Dendritic cell treated with granulocyte-macrophage colony-stimulating factor and Interleukin-4, amounts not matched to agents 40 ng/mL and 50 ng/mL, for 4 days (primary cell): ENCODE data around the gene ABCB11.

Experiments used
- H3K27ac Mint-ChIP-seq: one replicate; pipeline ENCODE4 v1.8.0; 2022; ENCODE audit warnings: mild to moderate bottlenecking, mixed read lengths
- H3K27me3 Mint-ChIP-seq: one replicate; pipeline ENCODE4 v1.8.0; 2022; ENCODE audit warnings: mild to moderate bottlenecking, mixed read lengths
- H3K36me3 Mint-ChIP-seq: one replicate; pipeline ENCODE4 v1.8.0; 2022; ENCODE audit warnings: low read depth, mixed read lengths
- H3K4me1 Mint-ChIP-seq: one replicate; pipeline ENCODE4 v1.8.0; 2022; ENCODE audit warnings: low read depth, mixed read lengths
- H3K4me3 Mint-ChIP-seq: one replicate; pipeline ENCODE4 v1.8.0; 2022; ENCODE audit warnings: mild to moderate bottlenecking, moderate library complexity, mixed read lengths
- H3K9me3 Mint-ChIP-seq: one replicate; pipeline ENCODE4 v1.8.0; 2022; ENCODE audit warnings: mixed read lengths
- intact Hi-C: fragments of 100-400 bp; cut with micrococcal nuclease; formaldehyde crosslinking; loops from one replicate; pipeline ENCODE4 v1.15.0; 2022

ABCB11 gene

GRCh38 chr2:169031202-169031601 is at the start of gene ABCB11:
Gene ABCB11, minus strand, starts transcription at chr2:169031324. Its CDS starts 13,199 bp downstream, at chr2:169018125.
- Mint-ChIP-seq H3K4me1 (peaks cover 5% of the 10 kb centered on the region), H3K4me3 (no peak within 1 kb of the TSS), H3K36me3 (no peaks in the 10 kb centered on the region), H3K9me3 (peaks cover 8% of the 10 kb centered on the region), H3K27me3 (no peaks in the 10 kb centered on the region), H3K27ac (no peak within 1 kb of the TSS)
- intact Hi-C loops: no loop called here

GRCh38 chr2:169080250-169081069 is 49.3 kb upstream of the ABCB11 start:
- intact Hi-C loops: loop anchor here (1.0 kb wide), 1 partner anchor 8 kb away; no protein-coding TSS in a partner anchor
- no peak overlapping the region for H3K4me3 Mint-ChIP-seq
- H3K27ac Mint-ChIP-seq: peak overlapping the region; percentile 80
- H3K9me3 Mint-ChIP-seq: peaks cover 11% of the 10 kb centered on the region
- no peaks in the 10 kb centered on the region for H3K27me3 Mint-ChIP-seq
- H3K4me1 Mint-ChIP-seq: peaks cover 73% of the 10 kb centered on the region
- H3K36me3 Mint-ChIP-seq: peaks cover 23% of the 10 kb centered on the region

GRCh38 chr2:169077674-169078240 is 46.6 kb upstream of the ABCB11 start:
- Mint-ChIP-seq H3K4me3 (no peak overlapping the region), H3K9me3 (no peaks in the 10 kb centered on the region), H3K27ac (peak overlapping the region; percentile 41), H3K4me1 (peaks cover 78% of the 10 kb centered on the region), H3K27me3 (no peaks in the 10 kb centered on the region), H3K36me3 (peaks cover 5% of the 10 kb centered on the region)
- intact Hi-C loops: no loop called here

- H3K36me3 Mint-ChIP-seq: peaks cover 4% of the 10 kb centered on the region
- no peaks in the 10 kb centered on the region for H3K9me3 Mint-ChIP-seq
- H3K4me3 Mint-ChIP-seq: no peak overlapping the region
- H3K27me3 Mint-ChIP-seq: no peaks in the 10 kb centered on the region
- H3K27ac Mint-ChIP-seq: peak overlapping the region; percentile 86
- H3K4me1 Mint-ChIP-seq: peaks cover 75% of the 10 kb centered on the region
- intact Hi-C loops: no loop called here
These were observed 43.0 kb upstream of the ABCB11 start for GRCh38 chr2:169073963-169074751.

- Mint-ChIP-seq H3K9me3 (no peaks in the 10 kb centered on the region), H3K27me3 (no peaks in the 10 kb centered on the region), H3K4me1 (peaks cover 76% of the 10 kb centered on the region), H3K4me3 (peak overlapping the region; percentile 20), H3K36me3 (no peaks in the 10 kb centered on the region), H3K27ac (peak overlapping the region; percentile 86)
- intact Hi-C loops: no loop called here
These were observed 42.3 kb upstream of the ABCB11 start for GRCh38 chr2:169073211-169073962.

GRCh38 chr2:169072163-169072925 is 41.2 kb upstream of the ABCB11 start:
- H3K4me1 Mint-ChIP-seq: peaks cover 75% of the 10 kb centered on the region

GRCh38 chr2:169071455-169071854 is 40.3 kb upstream of the ABCB11 start:
- intact Hi-C loops: no loop called here
- Mint-ChIP-seq H3K4me1 (peaks cover 81% of the 10 kb centered on the region), H3K36me3 (no peaks in the 10 kb centered on the region), H3K27me3 (no peaks in the 10 kb centered on the region), H3K27ac (peak overlapping the region; percentile 86), H3K4me3 (peak overlapping the region; percentile 59), H3K9me3 (no peaks in the 10 kb centered on the region)

More at GRCh38 chr2:169072163-169072925, 41.2 kb upstream of the ABCB11 start:
- intact Hi-C loops: loop anchor here (1.0 kb wide), 2 partner anchors 8 to 34 kb away; no protein-coding TSS in a partner anchor
- Mint-ChIP-seq H3K36me3 (no peaks in the 10 kb centered on the region), H3K27me3 (no peaks in the 10 kb centered on the region), H3K27ac (peak overlapping the region; percentile 86), H3K4me3 (no peak overlapping the region), H3K9me3 (no peaks in the 10 kb centered on the region)

GRCh38 chr2:169069833-169070232 is 38.7 kb upstream of the ABCB11 start:
- Mint-ChIP-seq H3K4me1 (peaks cover 82% of the 10 kb centered on the region), H3K27me3 (no peaks in the 10 kb centered on the region), H3K9me3 (no peaks in the 10 kb centered on the region), H3K36me3 (no peaks in the 10 kb centered on the region), H3K27ac (peak overlapping the region; percentile 60), H3K4me3 (peak overlapping the region; percentile 47)
- intact Hi-C loops: no loop called here

- peak within 1 kb of the TSS; percentile 60 for H3K27ac Mint-ChIP-seq
- H3K4me1 Mint-ChIP-seq: peaks cover 77% of the 10 kb centered on the region
These were observed 38.2 kb upstream of the ABCB11 start, which contains the start of gene DHRS9 for GRCh38 chr2:169069341-169069740. Gene DHRS9, plus strand, starts transcription at chr2:169069563. Its CDS starts 12,019 bp downstream, at chr2:169081582.

GRCh38 chr2:169066897-169067296 is 35.8 kb upstream of the ABCB11 start:
- H3K4me3 Mint-ChIP-seq: peak overlapping the region; percentile 13
- peak overlapping the region; percentile 57 for H3K27ac Mint-ChIP-seq
- no peaks in the 10 kb centered on the region for H3K36me3 Mint-ChIP-seq
- H3K27me3 Mint-ChIP-seq: no peaks in the 10 kb centered on the region
- intact Hi-C loops: no loop called here
- no peaks in the 10 kb centered on the region for H3K9me3 Mint-ChIP-seq
- H3K4me1 Mint-ChIP-seq: peaks cover 65% of the 10 kb centered on the region

More at GRCh38 chr2:169069341-169069740, 38.2 kb upstream of the ABCB11 start, which contains the start of gene DHRS9:
- intact Hi-C loops: no loop called here
- no peaks in the 10 kb centered on the region for H3K36me3 Mint-ChIP-seq
- peak within 1 kb of the TSS; percentile 47 for H3K4me3 Mint-ChIP-seq
- no peaks in the 10 kb centered on the region for H3K9me3 Mint-ChIP-seq
- no peaks in the 10 kb centered on the region for H3K27me3 Mint-ChIP-seq

GRCh38 chr2:169065864-169066517 is 34.9 kb upstream of the ABCB11 start:
- intact Hi-C loops: no loop called here
- Mint-ChIP-seq H3K4me3 (no peak overlapping the region), H3K9me3 (no peaks in the 10 kb centered on the region), H3K4me1 (peaks cover 63% of the 10 kb centered on the region), H3K36me3 (no peaks in the 10 kb centered on the region), H3K27me3 (no peaks in the 10 kb centered on the region), H3K27ac (peak overlapping the region; percentile 57)

GRCh38 chr2:169065422-169065821 is 34.3 kb upstream of the ABCB11 start:
- no peak overlapping the region for H3K4me3 Mint-ChIP-seq
- peaks cover 57% of the 10 kb centered on the region for H3K4me1 Mint-ChIP-seq
- H3K9me3 Mint-ChIP-seq: no peaks in the 10 kb centered on the region
- intact Hi-C loops: no loop called here
- no peaks in the 10 kb centered on the region for H3K36me3 Mint-ChIP-seq
- H3K27ac Mint-ChIP-seq: no peak overlapping the region
- H3K27me3 Mint-ChIP-seq: no peaks in the 10 kb centered on the region
